ENCODE measurements around the gene USH2A. TPM values are rescaled to one million over a fixed set of nuclear protein-coding genes. Genes with fewer than 3 reads are reported as not detected.

Gene USH2A
- total RNA-seq, 1 donor from 2014 or later: 0.55 TPM

DNA sequence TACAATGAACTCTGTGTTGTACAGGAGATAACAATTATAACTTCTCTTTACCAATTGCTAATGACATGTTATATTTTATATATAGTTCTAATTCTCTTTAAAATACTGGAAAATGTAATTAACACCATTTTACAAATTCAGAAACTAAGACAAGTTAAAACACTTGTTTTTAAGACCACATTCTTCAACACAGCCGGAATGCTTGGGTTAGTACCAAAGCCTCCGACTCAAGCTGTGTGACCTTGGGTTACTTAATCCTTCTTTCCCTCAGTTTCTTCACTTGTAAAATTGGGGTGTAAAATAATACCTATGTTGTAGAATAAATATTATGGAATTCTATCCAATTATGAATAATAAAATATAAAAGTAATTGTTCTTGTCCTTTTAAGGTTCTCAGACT lies 378.7 kb downstream of the USH2A start:
- H3K9me3 Mint-ChIP-seq (ENCODE audit: low read depth): no peaks in the 10 kb centered on the region
- no peak overlapping the region for H3K27ac Mint-ChIP-seq
- no peak overlapping the region for H3K4me3 Mint-ChIP-seq (ENCODE audit: low read depth)
- DNase-seq (ENCODE audit: low spot score, unreplicated experiment): no peak
- TF ChIP-seq, protein P1, sequence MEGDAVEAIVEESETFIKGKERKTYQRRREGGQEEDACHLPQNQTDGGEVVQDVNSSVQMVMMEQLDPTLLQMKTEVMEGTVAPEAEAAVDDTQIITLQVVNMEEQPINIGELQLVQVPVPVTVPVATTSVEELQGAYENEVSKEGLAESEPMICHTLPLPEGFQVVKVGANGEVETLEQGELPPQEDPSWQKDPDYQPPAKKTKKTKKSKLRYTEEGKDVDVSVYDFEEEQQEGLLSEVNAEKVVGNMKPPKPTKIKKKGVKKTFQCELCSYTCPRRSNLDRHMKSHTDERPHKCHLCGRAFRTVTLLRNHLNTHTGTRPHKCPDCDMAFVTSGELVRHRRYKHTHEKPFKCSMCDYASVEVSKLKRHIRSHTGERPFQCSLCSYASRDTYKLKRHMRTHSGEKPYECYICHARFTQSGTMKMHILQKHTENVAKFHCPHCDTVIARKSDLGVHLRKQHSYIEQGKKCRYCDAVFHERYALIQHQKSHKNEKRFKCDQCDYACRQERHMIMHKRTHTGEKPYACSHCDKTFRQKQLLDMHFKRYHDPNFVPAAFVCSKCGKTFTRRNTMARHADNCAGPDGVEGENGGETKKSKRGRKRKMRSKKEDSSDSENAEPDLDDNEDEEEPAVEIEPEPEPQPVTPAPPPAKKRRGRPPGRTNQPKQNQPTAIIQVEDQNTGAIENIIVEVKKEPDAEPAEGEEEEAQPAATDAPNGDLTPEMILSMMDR (IDR thresholded peaks at IDR 0.05; ENCODE audit: unreplicated experiment): no peak
- H3K36me3 Mint-ChIP-seq (ENCODE audit: insufficient read depth): no peaks in the 10 kb centered on the region
- no peaks in the 10 kb centered on the region for H3K4me1 Mint-ChIP-seq (ENCODE audit: low read depth)
- H3K27me3 Mint-ChIP-seq: no peaks in the 10 kb centered on the region

DNA sequence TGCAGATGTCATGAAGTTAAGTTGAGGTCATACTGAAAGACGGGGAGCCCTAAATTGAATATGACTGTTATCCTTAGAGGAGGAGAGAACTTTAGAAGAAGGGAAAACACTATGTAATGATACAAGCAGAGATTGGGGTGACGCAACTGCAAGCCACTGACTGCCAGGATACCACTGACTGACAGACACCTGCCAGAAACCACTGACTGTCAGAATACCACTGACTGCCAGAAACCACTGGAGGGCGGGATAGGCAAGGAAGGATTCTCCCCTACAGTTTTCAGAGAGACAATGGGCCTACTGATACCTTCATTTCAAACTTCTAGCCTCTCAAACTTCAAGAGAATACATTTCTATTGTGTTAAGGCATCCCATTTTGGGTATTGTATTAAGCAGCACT lies 388.7 kb downstream of the USH2A start:
- H3K4me1 Mint-ChIP-seq (ENCODE audit: low read depth): no peaks in the 10 kb centered on the region
- peaks cover 2% of the 10 kb centered on the region for H3K9me3 Mint-ChIP-seq (ENCODE audit: low read depth)
- no peaks in the 10 kb centered on the region for H3K27me3 Mint-ChIP-seq
- H3K4me3 Mint-ChIP-seq (ENCODE audit: low read depth): no peak overlapping the region
- TF ChIP-seq, protein P1 (IDR thresholded peaks at IDR 0.05; ENCODE audit: unreplicated experiment): peak; percentile 47
- no peak overlapping the region for H3K27ac Mint-ChIP-seq
- H3K36me3 Mint-ChIP-seq (ENCODE audit: insufficient read depth): no peaks in the 10 kb centered on the region
- DNase-seq (ENCODE audit: low spot score, unreplicated experiment): no peak

DNA sequence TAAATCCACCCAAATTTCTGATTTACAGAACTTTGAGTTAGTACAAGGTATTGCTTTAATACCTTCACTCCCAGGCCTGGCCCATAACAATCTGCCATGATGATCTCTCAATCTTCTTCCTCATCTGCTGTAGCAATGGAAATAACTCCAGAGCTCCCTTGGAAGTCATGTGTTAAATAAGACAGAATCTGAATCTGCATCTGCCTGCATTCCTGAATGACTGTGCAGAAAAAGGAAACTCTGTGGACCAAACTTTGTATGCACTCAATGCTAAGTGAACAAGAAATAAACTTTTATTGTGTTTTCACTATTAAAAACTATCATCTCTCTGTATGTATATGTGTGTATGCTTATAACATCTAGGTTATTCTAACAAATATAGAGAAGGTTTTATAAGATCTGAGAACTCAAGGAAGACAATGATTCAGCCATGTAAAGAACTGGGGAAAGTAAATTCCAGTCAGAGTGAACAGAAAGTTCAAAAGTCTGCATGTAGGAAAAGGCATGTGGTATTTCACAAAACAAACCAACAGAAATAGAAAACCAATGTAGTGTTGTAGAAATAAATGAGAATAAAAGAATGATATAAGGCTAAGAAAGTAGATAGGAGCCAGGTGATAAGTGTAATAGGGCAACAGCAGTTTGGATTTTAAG lies 390.2 kb downstream of the USH2A start:
- Mint-ChIP-seq H3K36me3 (ENCODE audit: insufficient read depth) (no peaks in the 10 kb centered on the region), H3K27ac (no peak overlapping the region), H3K4me1 (ENCODE audit: low read depth) (no peaks in the 10 kb centered on the region), H3K4me3 (ENCODE audit: low read depth) (no peak overlapping the region), H3K27me3 (no peaks in the 10 kb centered on the region), H3K9me3 (ENCODE audit: low read depth) (peaks cover 2% of the 10 kb centered on the region)
- TF ChIP-seq, protein P1 (IDR thresholded peaks at IDR 0.05; ENCODE audit: unreplicated experiment): no peak
- DNase-seq (ENCODE audit: low spot score, unreplicated experiment): no peak

DNA sequence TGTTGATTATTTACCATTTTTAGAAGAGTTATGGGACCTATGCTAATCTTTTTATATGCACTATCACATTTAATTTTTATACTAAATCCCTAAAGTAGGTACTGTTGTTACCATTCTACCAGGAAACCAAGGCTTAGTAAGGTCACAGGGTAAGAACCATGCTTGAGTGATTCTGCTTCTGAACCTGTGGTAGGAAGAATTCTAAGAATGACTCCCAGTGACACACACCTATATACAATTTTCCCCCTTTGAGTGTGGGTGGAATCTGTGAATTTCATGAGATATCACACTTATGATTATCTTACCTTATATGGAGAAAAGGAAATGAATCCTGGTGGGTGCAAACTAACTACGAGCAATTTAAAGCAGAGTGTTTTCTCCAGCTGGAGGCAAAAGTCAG lies 391.0 kb downstream of the USH2A start:
- Mint-ChIP-seq H3K36me3 (ENCODE audit: insufficient read depth) (no peaks in the 10 kb centered on the region), H3K27me3 (no peaks in the 10 kb centered on the region), H3K4me1 (ENCODE audit: low read depth) (no peaks in the 10 kb centered on the region), H3K4me3 (ENCODE audit: low read depth) (no peak overlapping the region), H3K27ac (no peak overlapping the region), H3K9me3 (ENCODE audit: low read depth) (peaks cover 2% of the 10 kb centered on the region)
- TF ChIP-seq, protein P1 (IDR thresholded peaks at IDR 0.05; ENCODE audit: unreplicated experiment): no peak
- no peak for DNase-seq (ENCODE audit: low spot score, unreplicated experiment)

DNA sequence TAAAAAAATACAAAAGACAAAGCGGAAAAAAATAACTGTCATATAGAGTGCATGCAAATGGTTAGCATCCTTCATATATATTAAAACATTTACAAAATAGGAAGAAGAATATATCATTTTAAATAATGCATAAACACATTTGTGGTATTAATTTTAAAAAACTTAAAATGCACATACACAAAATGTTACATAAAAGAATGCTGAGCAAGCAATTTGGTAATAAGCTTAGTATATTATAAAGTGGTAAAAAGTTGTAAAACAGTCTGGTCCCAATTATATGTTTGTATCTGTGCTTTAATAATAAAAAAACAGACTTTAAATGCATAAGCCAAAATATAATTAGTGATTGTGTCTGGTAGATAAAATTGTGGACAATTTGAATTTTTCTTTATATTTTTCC lies 394.6 kb downstream of the USH2A start:
- Mint-ChIP-seq H3K9me3 (ENCODE audit: low read depth) (peaks cover 2% of the 10 kb centered on the region), H3K4me3 (ENCODE audit: low read depth) (no peak overlapping the region), H3K36me3 (ENCODE audit: insufficient read depth) (no peaks in the 10 kb centered on the region), H3K27ac (no peak overlapping the region), H3K27me3 (no peaks in the 10 kb centered on the region), H3K4me1 (ENCODE audit: low read depth) (no peaks in the 10 kb centered on the region)
- TF ChIP-seq, protein P1 (IDR thresholded peaks at IDR 0.05; ENCODE audit: unreplicated experiment): no peak
- no peak for DNase-seq (ENCODE audit: low spot score, unreplicated experiment)
